Naive B cell (primary cell): ENCODE measurements around the gene MRAS. TPM values are rescaled to one million over a fixed set of nuclear protein-coding genes. Genes with fewer than 3 reads are reported as not detected.
A peak's percentile ranks its signal among the peaks of the same experiment; 100 is the strongest.

Experiments
- ATAC-seq, 2 donors: fragments of 150-1000 bp; cut with Tn5 transposase; 2 replicates each; pipeline ENCODE4 v1.10.0; 2021; ENCODE audit warnings: low read depth in 2 of 2, mild to moderate bottlenecking in 2 of 2, moderate library complexity in 2 of 2
- DNase-seq: peaks from one replicate; pipeline ENCODE4 v3.0.0; 2022
- H3K27ac Mint-ChIP-seq, 6 donors: one replicate each; pipeline ENCODE4 v1.8.0; 2020 to 2022; ENCODE audit warnings: mild to moderate bottlenecking in 6 of 6, mixed read lengths in 6 of 6, moderate library complexity in 5 of 6, inconsistent platforms in 2 of 6
- H3K27me3 Mint-ChIP-seq, 3 donors: one replicate each; pipeline ENCODE4 v1.8.0; 2021 to 2022; ENCODE audit warnings: mixed read lengths in 3 of 3, mild to moderate bottlenecking in 1 of 3
- H3K36me3 Mint-ChIP-seq, 2 donors: one replicate each; pipeline ENCODE4 v1.8.0; 2020 to 2022; ENCODE audit warnings: mixed read lengths in 2 of 2, inconsistent platforms in 1 of 2, mild to moderate bottlenecking in 1 of 2
- H3K4me1 Mint-ChIP-seq, 3 donors: one replicate each; pipeline ENCODE4 v1.8.0; 2020 to 2022; ENCODE audit warnings: mixed read lengths in 3 of 3, inconsistent platforms in 1 of 3, mild to moderate bottlenecking in 1 of 3, moderate library complexity in 1 of 3
- H3K4me3 Mint-ChIP-seq, 8 donors: one replicate each; pipeline ENCODE4 v1.8.0; 2020 to 2022; ENCODE audit warnings: mild to moderate bottlenecking in 8 of 8, mixed read lengths in 8 of 8, moderate library complexity in 8 of 8, inconsistent platforms in 2 of 8
- H3K9me3 Mint-ChIP-seq, 7 donors: one replicate each; pipeline ENCODE4 v1.8.0; 2020 to 2022; ENCODE audit warnings: mixed read lengths in 7 of 7, mild to moderate bottlenecking in 5 of 7, inconsistent platforms in 2 of 7, moderate library complexity in 1 of 7
- polyA plus RNA-seq, 6 donors: library from polyadenylated mRNA; unstranded; fragments of 300-500 nt; fragmentation: Illumina TruSeq; gene quantifications; one replicate each; pipeline ENCODE4 v1.2.3, GENCODE V29; 2021; ENCODE audit warnings: low read depth in 6 of 6

MRAS gene
- polyA plus RNA-seq, 6 donors from 2014 or later, result not detected

DNA sequence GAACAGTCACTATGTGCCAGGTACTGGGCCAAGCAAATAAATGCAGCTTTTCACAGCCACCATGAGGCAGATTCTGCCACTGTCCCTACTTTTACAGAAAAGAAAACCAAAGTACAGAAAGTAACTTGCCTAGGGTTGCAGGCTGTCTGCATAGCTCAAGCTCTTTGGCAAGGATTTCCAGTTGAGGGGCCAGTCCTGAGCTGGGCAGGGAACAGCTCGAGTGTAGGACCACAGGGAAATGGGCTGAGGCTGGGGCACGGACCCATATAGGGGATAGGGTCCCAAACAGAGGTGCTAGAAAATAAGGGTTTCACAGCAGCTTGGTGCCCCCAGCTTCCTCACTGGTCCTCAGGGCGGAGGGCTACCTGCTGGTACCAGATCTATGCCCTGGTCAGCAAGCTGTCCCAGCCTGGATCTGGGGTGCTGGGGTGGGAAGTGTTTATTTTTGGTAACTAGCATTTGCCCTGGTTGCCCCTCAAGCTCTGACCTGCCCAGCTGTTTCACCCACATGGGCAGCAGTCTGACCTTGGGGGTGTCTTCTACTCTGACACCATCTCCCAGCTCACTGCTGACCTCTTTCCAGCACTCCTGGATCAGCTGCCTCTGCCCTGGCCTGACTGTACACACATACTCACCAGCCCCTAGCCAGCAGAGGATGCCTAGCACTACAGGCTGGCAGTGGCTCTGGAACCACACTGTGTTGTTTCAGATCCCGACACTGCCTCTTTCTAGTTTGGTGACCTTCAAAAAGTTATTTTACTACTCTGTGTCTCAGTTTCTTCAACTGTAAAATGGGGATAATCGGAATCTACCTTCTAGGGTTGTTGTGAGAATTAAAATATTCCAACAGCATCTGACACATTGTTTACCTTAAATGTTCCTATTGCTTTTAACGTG is 16.2 kb downstream of the MRAS start:
- no peak for DNase-seq
- ATAC-seq, result no peak
- Mint-ChIP-seq H3K4me1 (no peaks in the 10 kb centered on the region), H3K27me3 (peaks cover 61 to 83% (median 77%) of the 10 kb centered on the region in 3 donors), H3K36me3 (no peaks in the 10 kb centered on the region), H3K27ac (no peak overlapping the region), H3K4me3 (no peak overlapping the region), H3K9me3 (peaks cover 0 to 1% (median 0%) of the 10 kb centered on the region in 7 donors)

DNA sequence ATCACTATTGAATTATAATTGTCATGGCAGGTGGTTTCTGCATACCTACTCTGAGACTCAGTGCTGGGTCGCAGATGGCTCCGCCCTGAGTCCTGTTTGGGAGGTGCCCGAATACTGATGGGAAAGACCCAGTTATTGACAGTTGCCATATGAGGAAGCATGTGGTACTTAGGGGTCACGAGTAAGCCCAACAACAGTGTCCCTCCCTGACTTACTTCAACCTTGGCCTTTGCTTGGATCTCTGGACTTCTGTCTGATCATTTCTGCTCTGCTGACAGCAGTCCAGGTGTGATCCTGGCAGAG is 16.8 kb downstream of the MRAS start:
- ATAC-seq, result no peak
- Mint-ChIP-seq H3K4me3 (no peak overlapping the region), H3K36me3 (no peaks in the 10 kb centered on the region), H3K27me3 (peaks cover 61 to 80% (median 77%) of the 10 kb centered on the region in 3 donors), H3K9me3 (peaks cover 0 to 1% (median 0%) of the 10 kb centered on the region in 7 donors), H3K4me1 (no peaks in the 10 kb centered on the region), H3K27ac (no peak overlapping the region)
- no peak for DNase-seq

DNA sequence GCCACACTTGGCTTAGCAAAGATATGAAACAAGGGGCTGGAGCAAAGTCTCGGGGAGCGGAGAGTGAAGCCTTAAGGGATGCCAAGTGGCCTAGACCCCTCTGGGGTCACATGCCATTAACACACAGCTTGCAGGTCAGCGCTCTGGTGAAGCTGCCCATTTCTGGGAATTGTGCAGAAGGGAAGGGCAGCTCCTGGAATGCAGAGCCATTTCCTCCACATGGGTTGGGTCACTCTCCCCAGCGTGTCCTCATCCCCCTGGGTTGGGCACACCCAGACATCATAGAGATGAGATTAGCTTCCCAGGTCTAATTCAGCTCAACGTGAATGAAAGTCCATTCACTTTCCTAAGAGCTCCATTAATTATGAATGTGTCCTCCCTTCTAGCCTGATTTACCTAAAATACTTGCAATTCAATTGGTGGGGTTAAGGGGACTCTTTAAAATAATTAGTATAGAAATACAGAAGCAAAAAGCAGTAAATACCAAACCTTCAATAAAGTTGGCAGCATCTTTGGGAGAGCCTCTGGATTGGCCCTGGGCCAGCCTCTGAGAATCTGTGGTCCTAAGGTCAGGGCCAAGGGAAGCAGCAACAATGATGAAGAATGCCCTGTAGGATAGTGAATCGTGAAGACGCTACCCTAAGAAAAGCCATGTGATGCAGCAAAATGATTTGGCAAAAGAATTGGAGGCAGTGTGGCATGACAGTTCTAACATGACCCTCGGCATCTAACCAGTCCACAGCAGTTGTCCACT is 17.8 kb downstream of the MRAS start:
- Mint-ChIP-seq H3K4me1 (peaks cover under 1 to 5% (median 4%) of the 10 kb centered on the region in 3 donors), H3K4me3 (no peak overlapping the region), H3K27me3 (peaks cover 58 to 79% (median 76%) of the 10 kb centered on the region in 3 donors), H3K9me3 (peaks cover 3 to 7% (median 5%) of the 10 kb centered on the region in 7 donors), H3K36me3 (peaks cover 0 to 7% of the 10 kb centered on the region in 2 donors), H3K27ac (no peak overlapping the region)
- DNase-seq (no peak), ATAC-seq (no peak)

DNA sequence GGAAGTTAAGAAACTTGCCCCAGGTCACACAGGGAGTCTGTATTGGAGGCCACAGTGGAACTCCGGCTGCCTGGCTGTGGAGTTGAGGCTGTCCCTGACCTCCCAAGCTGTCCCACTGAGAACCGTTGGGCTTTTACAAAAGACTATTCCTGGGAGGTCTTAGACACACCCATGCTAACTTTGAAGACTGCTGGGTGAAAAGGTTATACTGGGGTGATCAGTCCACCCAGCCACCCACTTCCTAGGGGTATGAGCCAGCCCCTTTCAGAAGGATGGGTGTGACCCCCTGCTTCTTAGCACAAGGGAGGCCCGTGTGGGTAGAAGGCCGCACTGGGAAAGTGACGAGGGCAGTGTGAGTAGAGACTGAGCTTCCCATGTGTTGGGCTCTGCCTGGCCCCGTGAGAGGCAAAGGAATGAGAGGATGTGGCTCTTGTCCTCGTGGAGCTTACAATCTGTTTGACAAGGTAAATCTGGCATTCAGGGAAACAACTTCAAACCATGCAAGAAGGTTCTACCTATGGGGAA is 19.0 kb downstream of the MRAS start:
- Mint-ChIP-seq H3K36me3 (peaks cover 0 to 8% of the 10 kb centered on the region in 2 donors), H3K4me1 (peaks cover 11 to 14% (median 13%) of the 10 kb centered on the region in 3 donors), H3K27me3 (peaks cover 58 to 77% (median 75%) of the 10 kb centered on the region in 3 donors)

DNA sequence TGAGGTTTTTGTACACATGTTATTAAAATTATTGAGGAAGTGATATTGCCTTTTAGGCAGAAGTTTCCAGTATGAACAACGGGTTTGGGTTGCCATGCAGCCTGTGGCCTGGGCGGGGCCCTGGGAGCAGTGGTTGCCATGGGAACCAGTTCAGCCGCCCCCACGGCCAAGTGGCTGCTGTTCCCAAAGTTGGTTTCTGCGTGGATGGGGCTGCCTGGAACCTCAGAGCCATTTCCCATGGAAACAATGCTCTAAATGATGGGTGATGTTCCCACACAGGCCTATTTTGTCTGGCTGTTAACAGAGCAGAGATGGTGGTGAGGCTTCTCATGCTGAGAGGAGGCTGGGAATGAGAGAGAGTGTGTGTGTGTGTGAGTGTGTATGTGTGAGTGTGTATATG is 19.5 kb downstream of the MRAS start:
- Mint-ChIP-seq H3K36me3 (peaks cover 0 to 8% of the 10 kb centered on the region in 2 donors), H3K27me3 (peaks cover 56 to 77% (median 73%) of the 10 kb centered on the region in 3 donors), H3K4me1 (peaks cover 11 to 14% (median 13%) of the 10 kb centered on the region in 3 donors), H3K9me3 (peaks cover 3 to 13% (median 7%) of the 10 kb centered on the region in 7 donors), H3K4me3 (peak overlapping the region in 1 of 8 donors; percentile 2), H3K27ac (peak overlapping the region in 1 of 6 donors; percentile 17)
- no peak for ATAC-seq
- DNase-seq, result no peak

More for the DNA sequence above, 19.0 kb downstream of the MRAS start:
- no peak overlapping the region for H3K4me3 Mint-ChIP-seq
- peaks cover 3 to 13% (median 7%) of the 10 kb centered on the region in 7 donors for H3K9me3 Mint-ChIP-seq
- DNase-seq, result no peak
- no peak for ATAC-seq
- H3K27ac Mint-ChIP-seq, result no peak overlapping the region

DNA sequence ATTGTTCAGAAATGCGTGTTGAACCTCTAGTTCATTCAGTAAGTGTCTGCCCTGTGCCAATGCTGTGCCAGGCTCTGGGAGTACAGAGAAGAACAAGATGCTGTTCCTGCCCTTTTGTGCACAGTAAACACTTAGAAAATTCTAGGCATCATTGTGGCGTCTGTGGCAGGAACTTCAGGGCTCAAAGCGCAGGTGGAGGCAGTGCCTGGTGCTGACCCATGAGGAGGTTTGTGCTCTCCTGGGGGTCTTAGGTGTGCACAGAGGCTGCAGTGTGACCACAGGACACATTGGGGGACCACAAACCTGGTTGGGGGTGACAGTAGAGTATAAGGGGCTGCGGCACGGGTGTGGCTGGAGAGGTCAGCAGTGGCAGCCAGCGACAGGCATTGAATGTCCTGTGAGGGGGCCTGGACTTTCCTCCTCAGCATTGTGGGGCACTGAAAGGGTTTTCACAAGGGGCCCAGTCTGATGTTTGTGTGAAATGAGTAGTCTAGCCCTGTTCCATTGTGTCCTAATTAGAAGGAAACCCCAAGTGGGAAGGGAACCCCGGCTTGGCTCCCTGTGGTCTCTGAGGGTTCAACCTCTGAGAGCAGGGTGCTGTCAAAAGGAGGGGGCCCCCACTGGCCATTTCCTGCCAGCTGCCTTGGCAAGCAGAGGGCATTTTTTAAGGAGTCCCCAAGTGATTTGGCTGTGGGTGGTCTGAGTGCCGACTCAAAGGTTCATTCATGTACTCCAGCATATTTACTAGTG is 20.9 kb downstream of the MRAS start:
- peaks cover 3 to 14% (median 8%) of the 10 kb centered on the region in 7 donors for H3K9me3 Mint-ChIP-seq
- no peak overlapping the region for H3K27ac Mint-ChIP-seq
- H3K36me3 Mint-ChIP-seq, result peaks cover 0 to 9% of the 10 kb centered on the region in 2 donors
- H3K4me1 Mint-ChIP-seq, result peaks cover 11 to 14% (median 13%) of the 10 kb centered on the region in 3 donors
- DNase-seq, result no peak
- no peak overlapping the region for H3K4me3 Mint-ChIP-seq
- peaks cover 53 to 77% (median 74%) of the 10 kb centered on the region in 3 donors for H3K27me3 Mint-ChIP-seq
- ATAC-seq, result no peak

DNA sequence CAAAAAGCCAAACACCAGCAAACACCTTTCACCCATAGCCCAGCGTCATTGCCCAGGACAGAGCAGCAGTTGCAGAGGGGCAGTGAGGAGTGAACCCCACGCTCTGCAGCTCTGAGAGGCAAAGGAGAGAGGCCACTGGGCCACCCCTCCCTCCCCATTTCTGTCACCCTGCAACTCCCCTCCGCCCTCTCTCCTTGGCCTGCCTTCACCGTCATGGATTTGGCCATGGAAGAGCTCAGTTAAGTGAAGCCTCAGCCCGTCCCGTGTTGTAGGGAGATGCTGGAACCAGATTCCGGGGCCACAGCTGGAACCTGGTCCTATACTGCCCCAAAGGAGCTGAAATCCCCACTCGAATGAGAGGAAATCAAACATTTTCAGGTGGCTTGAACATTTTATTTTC is 21.9 kb downstream of the MRAS start:
- H3K9me3 Mint-ChIP-seq, result peaks cover 6 to 18% (median 14%) of the 10 kb centered on the region in 7 donors
- ATAC-seq (no peak), DNase-seq (no peak)
- H3K4me3 Mint-ChIP-seq, result peak overlapping the region in 1 of 8 donors; percentile 43
- peaks cover 0 to 14% of the 10 kb centered on the region in 2 donors for H3K36me3 Mint-ChIP-seq
- peaks cover 11 to 14% (median 13%) of the 10 kb centered on the region in 3 donors for H3K4me1 Mint-ChIP-seq
- H3K27me3 Mint-ChIP-seq, result peaks cover 53 to 78% (median 75%) of the 10 kb centered on the region in 3 donors
- H3K27ac Mint-ChIP-seq, result no peak overlapping the region

DNA sequence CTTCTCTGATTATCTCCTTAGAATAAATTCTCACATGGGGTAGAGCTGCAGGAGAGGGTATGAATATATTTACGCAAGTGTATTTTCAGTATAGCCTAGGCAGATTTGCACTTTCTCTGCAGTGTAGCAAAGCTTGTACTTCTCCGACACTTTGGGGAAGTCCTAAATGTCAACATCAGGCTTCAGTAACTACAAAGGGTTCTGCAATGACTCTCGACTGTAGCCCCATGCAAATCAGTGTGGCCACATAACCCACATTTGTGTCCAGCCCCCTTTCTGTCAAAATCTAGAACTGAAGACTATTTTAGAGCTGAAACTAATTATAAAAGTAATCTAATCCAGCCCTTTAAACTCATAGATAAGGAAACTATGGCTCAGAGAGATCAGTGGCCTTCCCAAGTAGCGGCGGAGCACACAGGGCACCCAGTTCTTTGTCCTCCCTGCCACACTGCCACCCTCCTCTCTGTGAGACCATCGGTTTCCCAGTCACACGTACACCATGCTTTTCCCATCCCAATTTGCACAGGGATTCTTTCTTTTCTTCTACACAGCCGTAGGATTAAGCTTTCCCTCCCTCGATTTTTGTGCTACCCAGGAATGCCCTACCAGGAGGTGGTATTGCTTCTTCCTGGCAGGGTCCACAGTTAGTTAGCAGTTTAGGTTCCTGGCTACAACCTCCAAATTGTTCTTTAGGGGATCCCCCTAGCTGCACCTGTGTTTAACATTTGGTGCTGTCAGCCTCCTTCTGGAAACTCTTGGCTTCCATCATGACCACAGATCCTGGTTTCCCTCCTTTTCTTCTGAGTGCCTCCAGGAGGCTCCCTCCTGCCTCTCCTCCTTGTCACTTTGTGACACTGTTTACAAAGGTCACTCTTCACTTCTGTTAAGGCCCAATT is 22.9 kb downstream of the MRAS start:
- ATAC-seq, result peak; percentile 93 to 98
- DNase-seq, result peak; percentile 36
- Mint-ChIP-seq H3K4me1 (peaks cover 11 to 14% (median 13%) of the 10 kb centered on the region in 3 donors), H3K27me3 (peaks cover 49 to 76% (median 73%) of the 10 kb centered on the region in 3 donors), H3K36me3 (peaks cover 0 to 14% of the 10 kb centered on the region in 2 donors), H3K27ac (peak overlapping the region in 2 of 6 donors; percentile 22 to 28), H3K4me3 (peak overlapping the region in 2 of 8 donors; percentile 16 to 25), H3K9me3 (peaks cover 6 to 19% (median 14%) of the 10 kb centered on the region in 7 donors)

DNA sequence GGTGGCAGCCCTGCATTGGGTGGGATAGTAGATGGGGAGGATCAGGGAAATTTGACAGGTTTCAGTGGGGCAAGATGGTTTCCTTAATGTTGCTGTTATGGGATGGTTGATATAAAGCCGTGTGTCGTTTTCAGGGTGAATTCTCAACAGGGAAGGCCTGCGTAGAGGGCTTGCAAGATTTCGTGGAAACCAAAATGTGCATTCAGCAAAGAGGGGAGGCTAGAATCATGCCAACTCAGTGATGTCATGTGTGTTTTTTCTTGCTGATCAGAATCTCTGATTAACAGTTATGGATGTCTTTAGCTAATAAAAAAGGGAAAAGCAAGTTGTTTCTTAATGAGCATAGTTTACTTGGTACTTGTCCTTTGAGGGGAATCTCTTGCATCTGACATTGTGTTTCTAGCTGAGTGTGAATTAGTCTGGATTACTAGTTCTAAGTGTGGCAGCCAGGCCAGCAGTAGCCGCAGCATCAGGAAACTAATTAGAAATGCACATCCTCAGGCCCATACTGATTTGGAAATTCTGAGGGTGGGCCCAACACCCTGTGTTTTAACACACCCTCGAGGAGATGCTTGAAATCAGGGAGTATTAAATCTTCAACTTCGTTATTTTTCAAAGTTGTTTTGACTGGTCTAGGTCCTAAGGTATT is 24.8 kb downstream of the MRAS start:
- DNase-seq (no peak), ATAC-seq (no peak)
- Mint-ChIP-seq H3K4me1 (peaks cover 11 to 14% (median 13%) of the 10 kb centered on the region in 3 donors), H3K4me3 (no peak overlapping the region), H3K27me3 (peaks cover 56 to 74% (median 71%) of the 10 kb centered on the region in 3 donors), H3K9me3 (peaks cover 6 to 19% (median 14%) of the 10 kb centered on the region in 7 donors), H3K27ac (no peak overlapping the region), H3K36me3 (peaks cover 0 to 14% of the 10 kb centered on the region in 2 donors)

DNA sequence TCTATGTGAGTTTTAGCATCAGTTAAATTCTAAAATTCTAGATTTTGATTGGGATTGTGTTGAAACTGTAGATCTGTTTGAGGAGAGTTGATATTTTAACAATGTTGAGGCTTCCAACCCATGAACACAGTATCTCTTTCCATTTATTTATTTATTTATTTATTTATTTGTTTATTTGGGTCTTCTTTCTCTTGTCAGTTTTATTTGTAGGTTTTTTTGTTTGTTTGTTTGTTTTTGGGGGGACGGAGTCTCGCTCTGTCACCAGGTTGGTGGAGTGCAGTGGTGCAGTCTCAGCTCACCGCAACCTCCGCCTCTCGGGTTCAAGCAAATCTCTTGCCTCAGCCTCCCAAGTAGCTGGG is 25.3 kb downstream of the MRAS start:
- H3K27ac Mint-ChIP-seq, result no peak overlapping the region
- DNase-seq, result no peak
- peaks cover 58 to 74% (median 72%) of the 10 kb centered on the region in 3 donors for H3K27me3 Mint-ChIP-seq
- H3K4me3 Mint-ChIP-seq, result no peak overlapping the region
- peaks cover 0 to 14% of the 10 kb centered on the region in 2 donors for H3K36me3 Mint-ChIP-seq
- peaks cover 6 to 19% (median 14%) of the 10 kb centered on the region in 7 donors for H3K9me3 Mint-ChIP-seq
- H3K4me1 Mint-ChIP-seq, result peaks cover 11 to 14% (median 13%) of the 10 kb centered on the region in 3 donors
- no peak for ATAC-seq

DNA sequence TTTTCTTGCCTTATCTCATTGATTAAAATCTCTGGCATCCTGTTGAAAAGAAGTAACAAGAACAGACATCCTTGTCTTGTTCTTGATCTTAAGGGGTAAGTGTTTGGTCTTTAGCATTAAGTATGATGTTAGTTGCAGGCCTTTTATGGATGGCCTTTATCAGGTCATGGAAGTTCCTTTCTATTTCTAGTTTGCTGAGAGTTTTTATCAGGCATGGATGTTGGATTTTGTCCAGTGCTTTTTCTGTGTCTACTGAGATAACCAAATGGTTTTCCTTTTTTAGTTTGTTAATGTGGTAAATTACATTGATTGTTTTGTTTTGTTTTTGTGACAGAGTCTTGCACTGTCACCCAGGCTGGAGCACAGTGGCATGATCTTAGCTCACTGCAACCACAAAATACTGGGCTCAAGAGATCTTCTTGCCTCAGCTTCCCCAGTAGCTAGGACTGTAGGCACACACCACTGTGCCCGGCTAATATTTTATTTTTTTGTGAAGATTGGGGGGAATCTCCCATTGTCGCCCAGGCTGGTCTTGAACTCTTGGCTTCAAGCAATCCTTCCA is 26.3 kb downstream of the MRAS start:
- H3K36me3 Mint-ChIP-seq, result peaks cover 0 to 14% of the 10 kb centered on the region in 2 donors
- H3K4me3 Mint-ChIP-seq, result peak overlapping the region in 1 of 8 donors; percentile 9
- H3K4me1 Mint-ChIP-seq, result peaks cover 11 to 14% (median 13%) of the 10 kb centered on the region in 3 donors
- H3K27ac Mint-ChIP-seq, result peak overlapping the region in 1 of 6 donors; percentile 22
- peaks cover 62 to 73% (median 72%) of the 10 kb centered on the region in 3 donors for H3K27me3 Mint-ChIP-seq
- ATAC-seq (no peak), DNase-seq (no peak)
- peaks cover 6 to 19% (median 14%) of the 10 kb centered on the region in 7 donors for H3K9me3 Mint-ChIP-seq
